ENCODE measurements around the gene TTC39A.

The TTC39A gene

DNA sequence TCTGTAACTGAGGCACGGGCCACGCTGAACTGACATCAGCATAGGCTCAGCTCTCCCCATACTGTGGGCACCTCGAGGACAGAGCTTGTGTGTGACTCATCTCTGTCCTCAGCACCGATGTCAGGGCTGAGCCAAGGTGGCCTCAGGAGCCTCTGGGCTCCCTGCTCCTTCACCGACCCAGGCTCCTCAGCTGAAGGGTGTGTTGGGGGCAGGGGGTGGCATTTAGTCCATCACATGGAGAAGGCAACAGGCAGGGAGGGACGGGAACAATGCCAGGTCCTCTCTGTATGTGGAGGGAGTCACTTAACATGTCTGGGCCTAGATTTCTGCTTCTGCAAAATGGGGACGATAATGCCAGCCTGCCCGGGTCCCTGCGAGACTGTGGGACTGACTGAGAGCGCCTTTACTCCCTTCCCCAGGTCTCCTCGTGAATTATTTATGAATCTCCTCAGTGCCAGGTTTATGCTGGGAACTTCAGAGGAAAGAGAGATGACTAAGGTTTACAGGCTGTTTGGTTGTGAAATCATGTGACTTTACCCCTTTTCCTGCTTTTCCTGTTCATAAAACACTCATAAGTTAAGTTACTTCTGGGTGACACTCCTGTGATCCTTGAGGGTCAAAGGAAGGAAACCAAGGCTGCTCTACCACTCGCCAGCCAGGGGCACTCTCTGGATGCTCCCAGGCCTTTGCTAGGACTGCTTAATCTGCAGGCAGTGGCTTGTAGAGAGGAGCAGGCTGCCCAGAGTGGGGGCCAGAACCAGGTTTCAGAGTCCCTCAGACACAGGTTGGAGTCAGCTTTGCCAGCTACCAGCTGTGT, 16.2 kb downstream of the TTC39A start:
- no peak for DNase-seq

DNA sequence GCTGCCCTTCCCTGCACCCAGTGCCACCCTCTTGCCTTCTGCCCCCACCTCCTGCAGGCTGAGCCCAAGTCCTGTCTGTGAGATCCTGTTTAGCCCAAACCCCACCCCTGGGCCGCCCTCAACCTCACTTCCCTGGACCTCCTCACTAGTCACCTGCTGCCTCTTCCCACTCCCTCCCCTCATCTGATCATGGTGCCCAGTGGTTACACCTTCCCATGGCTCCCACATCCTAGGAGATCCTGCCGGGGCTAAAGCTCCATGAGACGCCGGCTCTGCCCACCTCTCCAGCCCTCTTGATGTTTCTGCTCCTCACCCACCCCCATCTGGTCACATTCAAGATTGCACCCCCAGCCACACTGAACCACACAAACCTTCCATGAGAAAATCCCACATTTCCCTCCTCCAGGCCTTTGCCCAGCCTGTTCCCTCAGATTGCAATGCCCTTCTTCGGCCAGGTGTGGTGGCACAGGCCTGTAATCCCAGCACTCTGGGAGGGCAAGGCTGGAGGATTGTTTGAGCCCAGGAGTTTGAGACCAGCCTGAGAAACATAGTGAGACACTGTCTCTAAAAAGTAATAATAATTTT, 17.0 kb downstream of the TTC39A start:
- DNase-seq, result no peak

DNA sequence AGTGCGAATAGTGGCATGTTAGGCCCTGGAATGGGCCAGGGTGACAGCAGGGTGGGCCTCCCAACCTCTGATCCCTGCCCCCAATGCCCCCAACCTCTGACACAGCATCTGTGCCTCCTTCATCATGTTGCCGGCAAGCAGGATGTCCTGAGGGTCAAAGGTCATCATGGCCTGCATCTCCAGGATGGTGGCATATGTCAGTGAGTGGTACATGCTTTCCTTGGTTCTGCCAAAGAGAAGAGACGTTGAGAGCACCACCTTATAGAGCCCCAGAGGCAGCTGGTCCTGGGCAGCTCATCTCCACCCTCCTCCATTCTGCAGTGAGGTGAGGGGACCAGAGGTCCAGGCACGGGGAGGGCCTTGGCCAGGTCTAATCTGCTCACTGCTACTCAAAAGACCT, 17.6 kb downstream of the TTC39A start:
- no peak for DNase-seq

DNA sequence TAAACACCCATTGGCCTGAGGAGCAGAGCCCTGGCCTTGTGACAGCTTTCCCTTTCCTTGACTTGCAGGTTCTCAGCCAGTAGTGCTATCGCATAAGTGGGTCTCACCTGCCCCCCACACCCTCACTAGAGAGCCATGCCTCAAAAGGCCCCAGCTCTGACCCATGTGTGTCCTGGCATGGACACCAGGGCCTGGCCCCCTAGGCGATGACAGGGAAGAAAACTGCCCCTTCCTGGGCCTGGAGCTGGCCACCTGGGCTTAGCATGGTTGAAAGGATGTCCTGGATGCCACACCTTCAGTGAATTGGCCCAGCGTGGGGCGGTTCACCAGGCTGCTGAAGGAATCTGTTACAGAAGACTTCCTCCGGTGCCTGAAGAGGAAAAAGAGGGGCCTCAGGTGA, 18.5 kb downstream of the TTC39A start:
- no peak for DNase-seq

DNA sequence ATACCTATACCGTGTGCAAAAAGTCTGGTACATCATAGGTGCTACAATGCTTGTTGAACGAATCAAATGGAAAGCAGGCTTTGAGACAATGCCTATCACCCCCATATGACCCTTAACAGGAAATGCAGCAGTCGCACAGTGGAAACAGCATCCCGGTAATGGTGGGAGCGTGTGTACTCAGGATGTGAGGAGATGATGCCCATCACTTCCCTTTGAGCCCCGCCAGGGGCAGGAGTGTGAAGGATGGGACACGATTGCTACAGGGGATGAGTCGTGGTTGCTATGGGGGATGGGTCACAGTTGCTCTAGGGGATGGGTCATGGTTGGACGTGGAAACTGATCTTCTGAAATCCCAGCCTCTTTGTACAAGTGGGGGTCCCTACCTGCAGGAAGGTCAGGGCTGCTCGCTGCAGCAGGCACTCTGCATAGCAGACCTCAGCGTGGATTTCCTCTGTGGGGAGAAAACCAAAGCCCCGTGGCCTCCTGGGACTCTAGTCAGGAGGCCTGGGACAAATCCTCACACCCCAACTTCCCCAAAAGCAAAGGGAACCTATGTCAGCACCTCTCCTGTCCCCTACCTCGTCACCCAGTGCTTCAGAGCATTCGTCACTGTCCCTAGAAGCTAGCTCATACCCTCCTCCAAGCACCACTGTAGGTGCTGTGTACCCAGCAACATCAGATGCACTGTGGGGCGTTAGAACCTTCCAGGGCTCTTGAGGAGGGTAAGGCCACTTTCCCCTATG, 19.3 kb downstream of the TTC39A start:
- no peak for DNase-seq

DNA sequence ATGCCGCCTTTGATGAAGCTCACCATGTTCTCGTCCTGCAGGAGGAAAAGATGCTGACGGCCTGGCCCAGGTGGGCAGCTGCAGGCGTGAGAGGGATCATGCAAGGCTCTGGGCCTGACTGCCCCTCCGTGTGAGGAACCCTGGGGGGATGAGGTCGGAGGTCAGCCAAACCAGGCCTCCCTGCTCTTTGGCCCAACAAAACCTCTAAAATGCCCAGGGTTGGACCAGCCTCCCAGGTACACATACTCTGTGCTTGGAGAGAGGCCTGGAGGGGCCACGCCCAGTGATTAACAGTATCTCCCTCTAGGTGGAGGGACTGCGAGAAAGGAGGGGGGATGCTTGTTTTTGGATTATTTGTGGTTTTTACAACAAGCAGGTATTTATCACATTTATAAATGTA, 21.1 kb downstream of the TTC39A start:
- no peak for DNase-seq

DNA sequence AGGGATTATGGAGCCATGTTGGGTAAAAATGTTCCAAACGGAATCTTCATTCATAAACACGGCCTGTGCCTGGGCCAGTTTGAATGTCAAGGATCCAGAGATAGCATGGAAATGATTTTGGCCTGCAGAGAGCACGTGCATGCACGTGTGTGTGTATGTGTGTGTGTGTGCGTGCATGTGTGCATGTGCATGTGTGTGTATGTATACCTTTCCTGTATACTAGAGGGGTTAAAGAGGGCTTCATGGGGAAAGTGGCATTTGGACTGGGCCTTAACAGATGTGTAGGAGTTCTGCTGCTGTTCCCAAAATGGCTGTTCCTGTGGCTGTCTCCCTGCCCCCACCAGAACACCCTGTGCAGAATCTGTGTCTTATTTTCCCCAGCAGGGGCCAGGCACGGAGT, 21.7 kb downstream of the TTC39A start:
- DNase-seq, result no peak

DNA sequence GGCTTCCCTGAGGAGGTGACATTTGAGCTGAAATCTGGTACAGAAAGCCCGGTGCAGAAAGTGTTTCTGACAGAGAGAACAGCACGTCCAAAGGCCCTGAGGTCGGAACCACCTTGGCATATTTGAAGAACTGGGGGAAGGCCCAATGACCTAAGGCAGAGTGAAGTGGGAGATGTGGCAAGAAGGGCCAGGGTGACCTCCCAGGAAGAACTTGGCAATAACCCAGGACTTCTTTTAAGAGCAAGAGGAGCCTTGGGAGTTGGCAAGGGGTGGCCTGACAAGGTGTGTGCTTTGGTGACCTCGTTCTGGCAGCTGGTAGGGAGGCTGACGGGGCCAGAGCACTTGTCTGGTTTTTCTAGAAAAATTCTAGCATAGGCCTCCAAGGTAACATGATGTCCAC, 23.4 kb downstream of the TTC39A start:
- no peak for DNase-seq

DNA sequence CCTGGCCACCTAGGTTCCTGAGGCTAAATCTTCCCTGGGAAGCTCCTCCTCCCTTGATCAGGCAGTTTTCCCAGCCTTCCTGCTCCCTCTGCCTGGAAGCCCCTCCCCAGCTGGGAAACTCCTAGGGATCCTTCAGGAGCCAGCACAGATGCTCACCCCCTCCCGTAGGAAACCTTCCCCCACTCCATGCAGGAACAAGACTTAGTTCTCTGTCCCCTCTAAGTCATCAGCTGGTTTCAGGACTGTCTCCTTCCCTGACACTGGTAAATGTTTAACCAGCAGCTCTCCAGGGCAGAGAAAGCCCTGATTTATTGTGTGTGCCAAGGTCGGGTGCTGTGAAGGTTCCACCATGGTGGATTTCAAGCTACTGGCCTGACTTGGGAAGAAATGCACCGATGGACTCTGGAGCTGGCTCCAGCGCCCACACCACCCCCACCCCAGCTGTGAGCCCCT, 25.0 kb downstream of the TTC39A start:
- no peak for DNase-seq

DNA sequence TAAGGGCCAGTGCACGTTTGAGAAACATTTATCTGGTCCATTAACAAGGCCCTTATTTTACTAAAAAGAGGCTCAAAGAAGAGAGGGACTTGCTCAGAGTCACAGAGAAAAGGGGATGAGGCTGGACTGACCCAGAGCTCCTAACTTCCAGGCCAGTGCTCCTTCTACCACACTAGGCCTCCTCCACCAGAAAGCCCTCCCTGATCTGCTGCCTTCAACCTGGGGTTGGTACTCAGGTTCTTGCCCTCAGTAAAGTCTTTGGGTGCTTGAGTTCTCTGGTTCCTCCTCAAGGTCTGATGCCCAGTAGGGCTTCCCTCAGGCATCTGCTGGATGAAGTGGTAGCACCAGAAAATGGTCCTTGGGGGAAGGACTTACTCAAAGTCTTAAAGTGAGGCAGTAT, 26.0 kb downstream of the TTC39A start:
- no peak for DNase-seq

DNA sequence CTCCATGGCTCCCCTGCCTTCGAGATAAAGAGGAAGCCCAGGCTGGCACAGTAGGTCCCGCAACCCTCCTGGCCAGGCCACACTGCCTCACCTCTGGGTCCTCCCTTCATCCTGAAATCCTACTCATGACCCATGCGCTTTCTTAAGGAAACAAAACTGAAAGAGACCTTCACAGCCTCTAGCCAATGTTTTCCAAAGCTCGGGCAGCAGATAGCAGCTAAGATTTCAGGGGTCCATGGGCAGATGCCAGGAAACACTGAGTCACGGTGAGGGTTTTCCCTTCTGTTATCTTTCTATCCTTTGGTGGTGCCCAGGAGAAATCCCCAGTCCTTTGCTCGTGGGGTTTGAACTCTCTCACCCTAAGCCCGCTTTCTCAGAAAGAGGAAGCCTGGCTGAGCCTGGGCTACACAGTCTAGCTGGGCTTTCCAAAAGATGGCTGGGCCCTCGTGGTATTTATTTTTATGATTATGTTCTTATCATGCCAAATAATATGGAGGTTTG, 26.6 kb downstream of the TTC39A start:
- DNase-seq, result no peak

DNA sequence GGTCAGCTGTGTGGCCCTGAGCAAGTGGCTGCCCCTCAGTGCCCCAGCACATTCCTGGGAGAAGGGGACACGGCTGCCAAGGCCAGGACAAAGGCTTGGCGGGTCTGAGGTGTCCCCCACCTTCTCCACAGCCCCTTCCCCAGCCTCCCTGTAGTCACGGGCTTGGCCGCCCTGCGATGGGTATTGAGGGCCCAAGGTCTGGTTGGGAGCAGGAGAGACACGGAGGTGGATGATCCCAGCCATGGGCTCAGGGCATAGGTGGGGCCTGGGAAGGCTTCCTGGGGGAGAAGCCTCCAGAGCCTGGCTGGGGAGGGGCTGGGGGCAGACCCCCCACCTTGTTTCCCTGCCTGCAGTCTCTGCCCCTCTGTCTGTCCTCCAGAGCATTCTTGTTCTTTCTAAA, 27.0 kb downstream of the TTC39A start:
- no peak for DNase-seq

DNA sequence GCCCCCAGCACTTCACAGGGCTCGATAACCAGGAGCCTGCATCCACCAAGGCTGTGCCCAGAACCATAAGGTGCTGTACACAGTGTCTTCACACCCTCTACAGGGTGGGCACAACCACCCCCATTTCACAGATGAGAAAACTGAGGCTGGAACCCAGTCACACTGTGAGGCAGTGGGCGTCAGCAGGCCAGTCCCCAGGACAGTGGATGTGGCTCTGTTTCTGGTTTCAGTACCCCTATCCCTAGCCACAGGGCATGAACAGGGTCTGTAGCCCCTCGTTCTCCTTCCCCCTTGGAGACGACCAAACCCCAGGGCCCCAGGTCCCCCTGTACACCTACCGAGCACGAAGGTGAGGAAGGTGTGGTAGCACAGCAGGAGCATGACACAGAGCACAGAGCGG, 27.6 kb downstream of the TTC39A start:
- no peak for DNase-seq

DNA sequence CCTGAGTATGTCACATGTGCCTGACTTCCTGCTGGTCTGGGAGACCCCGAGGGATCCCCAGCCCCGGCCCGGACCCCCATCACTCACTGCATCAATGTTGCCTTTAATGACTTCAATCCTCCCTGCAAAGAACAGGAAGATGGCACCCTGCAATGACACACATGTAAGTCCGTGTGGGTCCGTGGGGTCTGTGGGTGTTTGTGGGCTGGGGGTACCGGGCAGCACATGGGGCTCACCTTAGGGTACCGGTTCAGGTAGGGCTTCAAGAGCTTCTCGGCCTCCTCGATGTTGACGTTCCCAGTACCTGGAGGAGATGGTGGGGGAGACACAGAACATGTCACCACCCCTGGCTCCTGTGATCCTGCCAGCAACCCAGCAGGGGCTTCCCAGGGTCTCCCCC, 28.1 kb downstream of the TTC39A start:
- DNase-seq, result no peak

DNA sequence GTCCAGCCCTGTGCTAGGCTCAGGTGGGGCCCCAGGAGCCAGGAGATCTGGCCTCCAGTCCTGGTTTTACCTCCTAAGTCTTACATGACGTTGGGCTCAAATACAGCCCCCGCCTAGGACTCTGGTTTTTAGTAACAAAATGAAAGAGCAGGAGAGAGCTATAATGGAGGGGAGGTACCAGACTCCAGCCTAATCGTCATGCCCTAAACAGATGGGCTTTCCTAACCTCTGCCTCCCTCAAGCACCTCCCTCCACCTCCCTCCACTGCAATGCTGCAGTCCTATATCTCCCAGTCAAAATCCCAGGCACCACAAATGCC, 28.6 kb downstream of the TTC39A start:
- DNase-seq, result no peak

DNA sequence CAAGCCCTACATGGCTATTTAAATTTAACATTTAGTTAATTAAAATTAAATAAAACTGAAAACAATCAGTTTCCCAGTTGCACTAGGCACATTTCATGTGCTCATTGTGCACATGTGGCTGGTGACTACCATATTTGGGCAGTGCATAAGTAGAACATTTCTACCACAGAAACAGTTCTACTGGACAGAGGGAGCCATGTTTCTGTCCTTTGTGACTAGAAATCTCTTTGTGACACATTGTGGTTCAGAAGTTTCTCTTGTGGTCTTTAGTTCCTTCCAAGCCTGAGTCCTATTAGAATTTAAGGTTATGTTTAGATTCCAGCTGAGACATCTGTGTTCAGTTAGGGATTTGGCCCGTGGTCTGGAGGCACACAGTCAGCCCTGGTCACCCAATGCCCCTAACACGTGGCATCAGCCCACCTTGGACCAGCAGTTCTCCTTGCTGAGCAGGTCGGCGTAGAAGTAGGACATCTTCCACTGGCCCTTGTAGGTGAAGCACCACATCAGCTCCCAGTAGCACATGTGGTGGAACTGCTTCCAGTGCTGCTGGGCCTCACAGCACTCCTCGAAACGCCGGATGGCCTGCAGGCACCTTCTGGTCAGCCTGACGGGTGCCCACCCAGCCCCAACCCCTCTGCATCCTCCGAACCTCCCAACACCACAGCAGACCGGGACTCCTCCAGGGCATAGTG, 29.1 kb downstream of the TTC39A start:
- no peak for DNase-seq

DNA sequence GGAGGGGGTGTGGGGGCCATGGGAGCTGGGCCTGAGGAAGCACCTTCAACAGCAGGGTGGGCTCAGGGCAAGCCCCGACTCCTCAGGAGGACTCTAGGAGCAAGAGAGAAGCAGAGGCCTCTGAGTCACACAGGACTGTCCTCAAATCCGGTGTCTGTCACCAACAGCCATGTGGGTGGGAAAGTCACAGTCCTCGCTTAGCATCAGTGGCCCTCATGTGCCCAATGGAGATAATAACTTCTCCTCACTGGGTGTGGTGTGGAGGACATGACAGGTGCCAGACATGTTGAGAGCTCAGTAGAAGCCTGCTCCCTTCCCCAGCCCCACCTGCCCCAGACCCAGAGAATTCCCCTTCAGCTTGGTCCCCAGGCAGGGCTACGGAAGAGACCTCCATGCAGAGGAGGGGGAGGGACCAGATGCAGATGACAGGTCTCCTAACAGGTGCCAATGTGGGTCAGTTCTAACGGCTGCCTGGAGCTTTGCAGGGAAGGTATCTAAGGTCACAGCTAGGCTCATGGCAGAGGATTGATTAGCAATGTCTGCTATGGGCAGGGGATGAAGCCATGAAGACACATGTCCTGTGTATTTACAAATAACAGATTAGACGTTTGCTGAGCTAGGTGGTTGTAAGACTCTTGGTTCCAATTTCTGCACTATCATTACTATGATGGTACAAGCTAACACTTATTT, 30.2 kb downstream of the TTC39A start:
- no peak for DNase-seq

DNA sequence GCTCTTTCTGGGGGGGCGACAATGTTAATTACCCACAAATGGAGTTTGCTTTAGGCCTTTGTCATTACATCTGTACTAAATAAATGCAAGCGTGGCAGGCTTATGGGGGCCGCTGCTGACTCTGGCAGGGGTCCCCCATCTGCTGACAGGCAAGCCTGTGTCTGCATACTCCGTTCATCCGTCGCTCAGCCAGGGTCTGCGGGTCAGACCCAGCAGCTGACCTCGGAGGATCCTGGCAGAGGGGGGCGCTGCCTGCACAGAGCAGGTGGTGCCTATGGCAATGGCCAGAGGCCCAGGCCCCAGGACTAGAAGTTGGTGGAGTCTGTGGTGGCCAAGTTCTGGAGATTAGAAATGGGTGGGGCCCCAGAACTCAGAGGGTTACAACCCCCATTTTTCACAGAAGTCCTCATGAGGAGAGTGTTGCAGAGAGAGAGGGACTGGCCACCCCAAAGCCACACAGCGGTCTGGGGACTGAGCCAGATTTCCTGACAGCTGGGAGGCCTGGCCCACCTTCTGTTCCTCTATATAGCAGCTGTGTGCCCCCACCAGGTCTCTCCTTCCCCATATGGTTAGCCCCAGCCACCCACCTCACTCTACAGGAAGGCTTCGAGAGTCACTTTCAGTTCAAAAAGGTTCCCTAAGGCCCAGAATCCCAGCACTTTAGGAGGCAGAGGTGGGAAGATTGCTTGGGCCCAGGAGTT, 31.0 kb downstream of the TTC39A start:
- no peak for DNase-seq

DNA sequence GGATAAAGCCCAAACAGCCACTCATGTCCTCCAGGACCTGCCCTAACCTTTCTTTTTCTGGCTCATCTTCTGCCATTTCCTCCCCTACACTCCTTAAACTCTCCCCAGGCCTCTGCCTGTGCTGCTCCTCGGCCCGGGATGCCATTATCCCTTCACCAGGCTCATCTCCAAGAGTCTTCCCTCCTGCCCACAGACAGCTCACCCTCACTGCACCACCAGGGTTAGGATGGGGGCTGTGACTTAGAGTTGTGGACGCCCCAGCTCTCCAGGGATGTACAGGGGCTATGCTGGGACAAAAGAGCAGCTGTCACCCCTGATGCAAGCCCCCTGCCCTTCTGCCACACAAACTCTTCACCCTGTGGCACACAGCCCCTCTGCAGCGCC, 32.0 kb downstream of the TTC39A start:
- no peak for DNase-seq

DNA sequence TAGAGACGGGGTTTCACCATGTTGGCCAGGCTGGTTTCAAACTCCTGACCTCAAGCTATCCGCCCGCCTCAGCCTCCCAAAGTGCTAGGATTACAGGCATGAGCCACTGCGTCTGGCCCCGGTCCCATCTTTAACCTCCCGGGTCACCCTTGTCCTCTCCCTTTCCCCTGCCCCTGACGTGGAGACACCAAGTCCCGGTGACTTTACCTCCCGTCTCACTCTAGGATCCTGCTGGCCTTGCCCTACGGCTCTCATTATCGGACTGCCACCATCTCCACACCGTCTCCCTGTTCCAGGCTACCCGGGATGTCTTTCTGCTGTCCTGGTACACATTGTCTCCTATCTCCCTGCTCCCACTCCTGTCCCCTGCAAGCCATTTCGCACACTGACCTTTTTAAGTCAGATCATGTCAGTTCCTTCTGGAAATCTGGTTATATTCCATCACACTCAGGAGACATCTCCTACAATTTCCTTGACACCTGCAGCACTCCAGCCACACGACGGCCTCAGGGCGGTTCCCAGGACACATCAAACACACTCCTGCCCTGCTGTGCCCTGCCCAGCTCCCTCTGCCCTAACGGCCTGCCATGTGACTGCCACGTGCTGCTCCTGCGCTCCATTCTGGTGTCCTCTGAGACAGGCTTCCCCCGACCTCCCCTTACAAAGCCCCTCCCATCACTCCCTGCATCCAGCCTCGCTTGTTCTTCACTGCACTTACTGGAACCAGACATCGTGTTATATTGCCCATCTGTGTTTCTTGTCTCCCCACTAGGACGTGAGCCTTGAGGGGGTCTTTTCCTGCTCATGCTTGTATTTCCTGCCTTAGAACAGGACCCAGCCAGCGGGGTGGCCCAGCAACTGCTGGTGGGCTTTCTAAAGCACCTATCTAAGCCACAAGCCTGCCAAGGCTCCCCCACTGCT, 32.7 kb downstream of the TTC39A start:
- peak in 2 of 3 experiments; percentile 34 to 51 for DNase-seq

Measured in NCI-H1417 (cell line).